Mucosa of gallbladder (tissue), 1 donor: ENCODE data around the gene TMEM130. TPM values are rescaled to one million over a fixed set of nuclear protein-coding genes. Genes with fewer than 3 reads are reported as not detected.
"Not testable (repeated sequence)": the region's sequence is repeated elsewhere in the genome, so short reads cannot be mapped to it uniquely, and the experiment has no call there.

Experiments used
- DNase-seq: peaks from one replicate; pipeline ENCODE4 v3.0.0-alpha.2; 2020; ENCODE audit warnings: low spot score
- total RNA-seq: library from RNA; stranded (reverse); gene quantifications from one replicate; pipeline ENCODE4 v1.2.1, GENCODE V29; 2021
- donor health status: DM: no; HTN: no; CAD: no.

Gene TMEM130
- total RNA-seq, 1 donor from 2014 or later: 0.26 TPM

GRCh38 chr7:98877692-98878364 is 8.0 kb upstream of the TMEM130 start:
- DNase-seq: no peak

GRCh38 chr7:98877146-98877545 is 7.3 kb upstream of the TMEM130 start:
- DNase-seq: no peak

DNA sequence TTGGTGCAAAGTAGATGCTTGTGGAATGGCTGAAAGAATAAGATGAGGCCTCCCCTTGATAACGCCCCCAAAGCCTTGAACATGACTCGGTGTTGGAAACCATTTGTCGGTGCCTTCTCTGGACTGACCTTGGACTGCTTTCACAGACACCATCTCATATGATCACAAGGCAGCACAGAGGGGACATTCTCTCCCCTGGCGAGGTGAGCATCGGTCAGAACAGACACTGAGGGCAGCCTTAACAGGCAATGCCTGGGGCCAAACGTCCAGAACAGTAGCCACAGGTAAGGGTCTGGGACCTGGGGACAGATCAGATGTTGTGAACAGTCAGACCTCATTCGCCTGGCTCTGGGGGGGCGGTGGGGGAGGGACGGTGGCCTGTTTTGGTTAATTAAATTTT is 5.7 kb upstream of the TMEM130 start:
- no peak for DNase-seq

- no peak for DNase-seq
Measured at GRCh38 chr7:98874942-98875341, 5.1 kb upstream of the TMEM130 start.

GRCh38 chr7:98873610-98874009 is 3.8 kb upstream of the TMEM130 start:
- DNase-seq: not testable (repeated sequence)

GRCh38 chr7:98872328-98872924 is 2.6 kb upstream of the TMEM130 start:
- DNase-seq: no peak

- DNase-seq: no peak
Measured at GRCh38 chr7:98870807-98871491, 1.1 kb upstream of the TMEM130 start.

- DNase-seq: no peak
Measured at GRCh38 chr7:98870121-98870651, 372 bp upstream of the TMEM130 start.

- no peak for DNase-seq
Measured at GRCh38 chr7:98869027-98869596, 702 bp downstream of the TMEM130 start.

DNA sequence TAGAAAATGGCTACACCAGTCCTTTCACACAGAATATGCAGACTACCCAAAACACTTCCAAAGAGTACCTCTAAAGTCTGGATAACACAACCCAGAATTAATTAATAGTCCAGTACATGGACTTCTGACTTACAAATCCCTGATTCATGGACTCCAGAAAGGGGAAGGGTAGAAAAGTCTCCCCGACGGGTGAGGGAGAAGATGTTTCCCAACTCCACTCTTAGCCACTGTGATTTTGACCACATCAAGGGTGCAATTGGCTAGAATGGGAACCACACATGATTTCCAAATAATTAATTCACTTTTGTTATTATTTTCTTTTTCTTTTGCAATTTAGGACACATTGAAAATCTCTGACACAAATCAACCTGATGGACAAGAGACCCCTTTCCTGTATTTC is 1.4 kb downstream of the TMEM130 start:
- DNase-seq: no peak

- DNase-seq: no peak
Measured at GRCh38 chr7:98866765-98867164, 3.0 kb downstream of the TMEM130 start.

- DNase-seq: no peak
Measured at GRCh38 chr7:98866351-98866750, 3.5 kb downstream of the TMEM130 start.

DNA sequence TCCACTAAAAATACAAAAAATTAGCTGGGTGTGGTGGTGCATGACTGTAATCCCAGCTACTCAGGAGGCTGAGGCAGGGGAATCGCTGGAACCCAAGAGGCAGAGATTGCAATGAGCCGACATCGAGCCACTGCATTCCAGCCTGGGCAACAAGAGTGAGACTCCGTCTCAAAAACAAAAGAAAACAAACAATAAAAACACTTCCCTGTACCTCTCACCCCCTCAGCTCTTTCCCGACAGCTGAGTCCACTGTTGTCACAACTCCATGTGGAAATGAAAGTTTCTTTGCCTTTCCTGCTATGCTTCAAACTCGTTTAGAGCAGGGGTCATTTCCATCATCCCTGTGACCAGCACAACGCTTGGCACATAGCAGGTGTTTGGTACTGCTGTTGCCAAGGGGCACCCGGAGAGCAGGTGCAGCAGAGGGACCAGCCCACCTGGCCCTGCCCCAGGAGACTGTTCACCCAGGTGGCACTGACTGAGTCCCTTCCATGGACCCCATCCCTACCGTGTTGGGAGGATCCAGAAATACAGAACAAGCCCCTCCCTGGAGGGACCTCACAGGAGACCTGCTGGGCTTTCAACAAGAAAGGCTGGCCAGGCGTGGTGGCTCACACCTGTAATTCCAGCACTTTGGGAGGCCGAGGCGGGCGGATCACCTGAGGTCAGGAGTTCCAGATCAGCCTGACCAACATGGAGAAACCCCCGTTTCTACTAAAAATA is 4.9 kb downstream of the TMEM130 start:
- DNase-seq: no peak

DNA sequence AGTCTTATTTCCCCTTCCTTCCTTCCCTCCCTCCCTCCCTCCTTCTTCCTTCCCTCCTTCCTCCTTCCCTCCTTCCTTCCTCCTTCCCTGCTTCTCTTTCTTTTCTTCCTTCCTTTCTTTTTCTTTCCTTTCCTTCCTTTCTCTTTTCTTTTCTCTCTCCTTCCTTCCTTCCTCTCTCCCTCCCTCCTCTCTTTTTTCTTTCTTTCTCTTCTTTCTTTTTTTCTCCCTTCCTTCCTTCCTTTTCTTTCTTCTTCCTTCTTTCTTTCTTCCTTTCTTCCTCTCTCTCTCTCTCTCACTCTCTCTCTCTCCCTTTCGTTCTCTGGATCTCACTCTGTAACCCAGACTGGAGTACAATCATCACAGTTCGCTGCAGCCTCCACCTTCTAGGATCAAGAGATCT is 6.2 kb downstream of the TMEM130 start:
- DNase-seq: no peak

DNA sequence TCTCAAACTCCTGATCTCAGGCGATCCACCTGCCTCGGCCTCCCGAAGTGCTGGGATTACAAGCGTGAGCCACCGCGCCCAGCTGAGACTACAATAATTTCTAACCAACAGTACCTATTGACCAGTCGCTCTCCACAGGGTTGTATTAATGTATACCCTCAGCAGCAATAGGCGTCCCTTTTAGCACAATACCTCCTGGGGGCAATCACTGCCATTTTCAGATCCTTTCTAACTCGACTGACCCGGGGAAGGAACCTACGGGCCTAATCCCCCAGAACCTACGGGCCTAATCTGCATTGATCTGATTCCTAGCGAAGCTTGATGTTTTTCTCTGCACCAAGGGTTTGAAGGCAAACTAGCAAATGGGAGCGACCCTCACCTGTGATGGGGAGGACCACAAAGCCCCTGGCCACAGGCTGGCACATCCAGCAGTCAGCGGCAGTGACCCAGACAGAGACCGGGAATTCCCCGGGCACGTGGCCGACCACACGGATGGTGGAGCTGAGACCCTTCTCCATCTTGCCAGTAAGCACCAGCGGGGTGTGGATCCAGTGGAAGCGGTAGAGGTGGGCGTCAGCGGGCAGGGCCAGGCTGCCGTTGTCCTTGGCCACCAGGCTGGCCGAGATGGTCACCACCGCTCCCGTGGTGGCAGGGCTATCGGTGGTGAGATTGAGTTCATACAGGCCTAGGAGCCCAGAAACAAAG is 6.9 kb downstream of the TMEM130 start:
- DNase-seq: no peak

DNA sequence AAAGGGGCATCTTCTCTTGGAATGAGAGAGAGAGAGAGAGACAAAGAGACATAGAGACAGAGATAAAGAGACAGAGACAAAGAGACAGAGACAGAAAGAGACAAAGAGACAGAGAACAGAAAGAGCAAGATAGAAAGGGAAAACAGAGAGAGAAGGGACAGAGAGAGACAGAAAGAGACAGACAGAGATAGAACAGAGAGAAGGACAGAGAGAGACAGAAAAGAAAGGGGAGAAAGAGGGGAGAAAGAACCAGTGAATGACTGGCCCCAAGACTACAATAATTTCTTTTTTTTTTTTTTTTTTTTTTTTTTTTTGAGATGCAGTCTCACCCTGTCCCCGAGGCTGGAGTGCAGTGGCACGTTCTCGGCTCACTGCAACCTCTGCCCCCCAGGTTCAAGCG is 7.6 kb downstream of the TMEM130 start:
- DNase-seq: no peak

- DNase-seq: no peak
Measured at GRCh38 chr7:98860071-98860470, 9.7 kb downstream of the TMEM130 start.

DNA sequence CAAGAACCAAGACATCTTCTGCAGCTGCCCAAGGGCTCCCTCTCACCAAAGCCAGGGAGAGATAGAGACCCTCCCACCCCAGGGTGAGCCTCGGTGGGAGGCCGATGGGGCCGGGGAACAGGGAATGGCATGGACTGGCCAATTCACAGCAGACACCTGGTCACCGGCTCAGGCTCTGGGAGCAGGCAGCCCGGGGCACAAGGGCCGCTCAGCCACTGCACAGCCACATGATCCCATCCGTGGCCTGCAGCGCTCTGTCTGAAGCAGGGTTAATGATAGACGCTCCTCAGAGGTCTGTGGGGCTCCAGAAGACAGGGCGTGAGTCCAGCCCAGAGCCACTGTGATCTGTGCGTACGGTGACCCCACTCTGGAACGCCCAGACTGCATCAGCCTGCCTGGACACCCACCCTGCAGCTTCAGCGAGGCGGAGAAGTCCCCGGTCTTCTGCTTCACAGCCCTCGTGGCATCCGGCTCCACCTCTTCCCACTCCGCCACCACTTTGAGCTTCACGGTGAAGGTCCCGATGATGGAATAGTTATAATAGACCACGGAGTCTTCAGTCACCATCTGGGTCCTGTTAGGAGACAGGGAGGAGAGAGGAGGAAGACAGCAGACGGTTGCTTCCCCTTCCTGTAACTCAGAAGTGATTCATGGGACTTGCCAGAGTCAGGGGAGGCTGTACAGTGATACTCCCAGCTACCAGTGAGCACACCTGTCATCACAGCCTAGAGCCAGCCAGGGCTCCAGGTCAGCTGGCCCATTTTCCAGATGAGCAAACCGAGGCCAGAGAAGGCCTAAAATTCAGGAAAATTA is 14.0 kb downstream of the TMEM130 start:
- DNase-seq: no peak

DNA sequence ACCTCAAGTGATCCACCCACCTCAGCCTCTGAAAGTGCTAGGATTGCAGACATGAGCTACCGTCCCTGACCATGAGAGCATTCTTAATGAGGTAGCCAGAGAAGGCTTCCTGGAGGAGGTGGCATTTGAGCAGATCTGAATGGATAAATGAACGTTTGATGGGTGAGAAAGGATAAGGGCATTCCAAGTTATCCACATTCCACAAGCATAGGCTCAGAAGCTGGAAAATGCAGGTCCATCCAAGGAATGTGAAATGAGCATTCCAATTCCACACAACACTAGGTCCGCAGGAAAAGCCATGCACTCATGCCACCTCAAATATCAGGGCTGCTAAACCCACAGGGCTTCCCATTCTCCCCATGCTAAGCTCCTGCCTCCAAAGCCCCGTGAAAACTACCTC is 17.0 kb downstream of the TMEM130 start:
- no peak for DNase-seq

- no peak for DNase-seq
Measured at GRCh38 chr7:98848918-98849317, 20.9 kb downstream of the TMEM130 start.
